ENCODE results near the gene CHDH.
A peak's percentile ranks its signal among the peaks of the same experiment; 100 is the strongest.

The CHDH gene

GRCh38 chr3:53773021-53773436 lies 73.2 kb downstream of the CHDH start:
- Histone ChIP-seq H2BK12ac (ENCODE audit: low read length) (no peak overlapping the region), H3K14ac (ENCODE audit: low read length) (no peak overlapping the region), H3K36me3 (replicated peaks in 1 of 2; ENCODE audit: control insufficient read depth in 2 of 2, insufficient read depth in 2 of 2, low read length in 2 of 2) (no peaks in the 10 kb centered on the region), H3K4me2 (ENCODE audit: insufficient read depth, low read length, poor library complexity, severe bottlenecking) (no peak overlapping the region), H4K8ac (ENCODE audit: low read depth, low read length) (no peak overlapping the region), H2AK5ac (ENCODE audit: low read depth, low read length) (no peak overlapping the region), H2BK5ac (ENCODE audit: low read length) (no peak overlapping the region), H3K9ac (ENCODE audit: low read depth, low read length, poor library complexity) (no peak overlapping the region), H3K4me3 (ENCODE audit: low read length in 2 of 2) (no peak overlapping the region), H2AFZ (ENCODE audit: low read length) (no peak overlapping the region), H3K4me1 (ENCODE audit: control insufficient read depth in 2 of 2, insufficient read depth in 1 of 2, low read depth in 1 of 2, low read length in 2 of 2) (peaks cover 3 to 16% of the 10 kb centered on the region in 2 donors), H2BK120ac (ENCODE audit: low read depth, low read length) (no peak overlapping the region), H3K27ac (replicated peaks; ENCODE audit: low read length) (no peak overlapping the region), H3K9me3 (replicated peaks in 1 of 2; ENCODE audit: control insufficient read depth in 2 of 2, insufficient read depth in 1 of 2, low read depth in 1 of 2, low read length in 2 of 2) (no peaks in the 10 kb centered on the region), H3K4ac (ENCODE audit: low read length) (no peak overlapping the region), H3K27me3 (ENCODE audit: control insufficient read depth in 3 of 3, insufficient read depth in 3 of 3, low read depth in 1 of 3, low read length in 3 of 3) (no peaks in the 10 kb centered on the region), H2BK15ac (ENCODE audit: low read length) (no peak overlapping the region), H3K79me1 (ENCODE audit: low read depth, low read length) (no peaks in the 10 kb centered on the region), H4K91ac (ENCODE audit: low read depth, low read length, poor library complexity) (no peak overlapping the region), H3K23ac (ENCODE audit: low read depth, low read length, poor library complexity) (no peak overlapping the region), H3K18ac (ENCODE audit: low read length) (peak overlapping the region; percentile 30)
- DNase-seq (ENCODE audit: low spot score), result no peak
- WGBS, 2 donors (ENCODE audit: extremely low coverage in 2 of 2, insufficient read length in 2 of 2, insufficient replicate concordance in 1 of 2), result no CpG with 5 or more reads among the region's 5 CpGs

GRCh38 chr3:53772562-53772961 lies 73.7 kb downstream of the CHDH start:
- H3K27ac ChIP-seq (replicated peaks; ENCODE audit: low read length), result no peak overlapping the region
- no peak overlapping the region for H4K91ac ChIP-seq (ENCODE audit: low read depth, low read length, poor library complexity)
- no peak overlapping the region for H3K4me2 ChIP-seq (ENCODE audit: insufficient read depth, low read length, poor library complexity, severe bottlenecking)
- no peak overlapping the region for H3K4ac ChIP-seq (ENCODE audit: low read length)
- no peak overlapping the region for H3K4me3 ChIP-seq (ENCODE audit: low read length in 2 of 2)
- no peak overlapping the region for H3K14ac ChIP-seq (ENCODE audit: low read length)
- no peaks in the 10 kb centered on the region for H3K27me3 ChIP-seq (ENCODE audit: control insufficient read depth in 3 of 3, insufficient read depth in 3 of 3, low read depth in 1 of 3, low read length in 3 of 3)
- no peak overlapping the region for H2AFZ ChIP-seq (ENCODE audit: low read length)
- no peak overlapping the region for H4K8ac ChIP-seq (ENCODE audit: low read depth, low read length)
- no peak overlapping the region for H3K23ac ChIP-seq (ENCODE audit: low read depth, low read length, poor library complexity)
- H3K9ac ChIP-seq (ENCODE audit: low read depth, low read length, poor library complexity), result no peak overlapping the region
- H3K79me1 ChIP-seq (ENCODE audit: low read depth, low read length), result no peaks in the 10 kb centered on the region
- DNase-seq (ENCODE audit: low spot score), result no peak
- H2BK15ac ChIP-seq (ENCODE audit: low read length), result no peak overlapping the region
- no peaks in the 10 kb centered on the region for H3K9me3 ChIP-seq (replicated peaks in 1 of 2; ENCODE audit: control insufficient read depth in 2 of 2, insufficient read depth in 1 of 2, low read depth in 1 of 2, low read length in 2 of 2)
- no peak overlapping the region for H2BK5ac ChIP-seq (ENCODE audit: low read length)
- H3K4me1 ChIP-seq (ENCODE audit: control insufficient read depth in 2 of 2, insufficient read depth in 1 of 2, low read depth in 1 of 2, low read length in 2 of 2), result peaks cover 3 to 16% of the 10 kb centered on the region in 2 donors
- peak overlapping the region; percentile 30 for H3K18ac ChIP-seq (ENCODE audit: low read length)
- H2AK5ac ChIP-seq (ENCODE audit: low read depth, low read length), result no peak overlapping the region
- no CpG with 5 or more reads among the region's 14 CpGs for WGBS, 2 donors (ENCODE audit: extremely low coverage in 2 of 2, insufficient read length in 2 of 2, insufficient replicate concordance in 1 of 2)
- H2BK12ac ChIP-seq (ENCODE audit: low read length), result no peak overlapping the region
- H3K36me3 ChIP-seq (replicated peaks in 1 of 2; ENCODE audit: control insufficient read depth in 2 of 2, insufficient read depth in 2 of 2, low read length in 2 of 2), result no peaks in the 10 kb centered on the region
- no peak overlapping the region for H2BK120ac ChIP-seq (ENCODE audit: low read depth, low read length)

DNA sequence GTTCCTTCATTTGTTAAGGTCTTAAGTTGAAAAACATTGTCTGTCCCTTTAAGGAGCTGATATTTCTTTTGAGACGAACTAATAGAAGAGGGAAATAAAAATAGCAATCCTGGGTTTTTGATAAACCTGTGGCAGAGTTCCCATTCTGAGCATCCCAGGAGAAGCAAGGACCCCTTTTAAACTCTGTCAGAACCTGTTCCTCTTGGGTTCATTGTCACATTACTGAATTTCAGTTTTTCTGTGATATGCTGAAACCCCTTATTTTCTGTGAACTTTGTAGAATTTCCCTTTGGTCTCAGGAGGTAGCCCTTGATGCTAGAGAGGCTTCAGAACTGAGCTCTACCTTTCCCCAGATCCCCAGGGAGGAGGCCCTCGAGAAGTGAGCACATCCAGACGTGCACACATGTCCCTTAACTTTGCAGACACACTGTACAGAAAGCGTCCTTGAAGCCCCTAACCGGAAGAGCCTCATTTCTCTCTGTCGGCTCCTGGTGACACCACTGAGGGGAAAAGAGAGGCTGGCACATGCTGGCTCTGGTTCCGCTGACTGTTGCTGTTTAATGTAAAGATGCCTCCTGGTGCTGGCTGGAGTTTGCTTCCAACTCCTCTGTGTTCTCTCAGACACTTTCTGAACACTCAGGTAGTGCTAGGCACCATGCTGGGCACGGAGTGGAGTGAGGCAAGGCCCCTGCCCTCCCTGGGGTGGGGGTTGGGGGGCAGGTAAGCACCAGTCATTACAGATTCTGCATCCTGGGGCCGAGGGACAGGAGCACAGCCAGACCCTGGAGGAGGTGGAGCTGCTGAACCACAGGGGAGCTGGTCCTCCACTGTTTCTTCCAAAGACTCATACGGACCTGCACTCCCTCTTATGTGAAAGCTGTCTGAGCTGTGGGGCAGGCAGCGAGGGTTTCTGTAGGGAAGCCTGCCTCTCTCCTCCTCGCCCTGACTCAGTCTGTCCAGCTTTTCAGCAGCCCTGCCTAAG lies 77.5 kb downstream of the CHDH start:
- H3K9me3 ChIP-seq (replicated peaks in 1 of 2; ENCODE audit: control insufficient read depth in 2 of 2, insufficient read depth in 1 of 2, low read depth in 1 of 2, low read length in 2 of 2), result no peaks in the 10 kb centered on the region
- no peak overlapping the region for H2BK120ac ChIP-seq (ENCODE audit: low read depth, low read length)
- peaks cover 0 to 12% of the 10 kb centered on the region in 2 donors for H3K4me1 ChIP-seq (ENCODE audit: control insufficient read depth in 2 of 2, insufficient read depth in 1 of 2, low read depth in 1 of 2, low read length in 2 of 2)
- H3K4ac ChIP-seq (ENCODE audit: low read length), result no peak overlapping the region
- no peak overlapping the region for H2AFZ ChIP-seq (ENCODE audit: low read length)
- no peaks in the 10 kb centered on the region for H3K79me1 ChIP-seq (ENCODE audit: low read depth, low read length)
- H3K9ac ChIP-seq (ENCODE audit: low read depth, low read length, poor library complexity), result no peak overlapping the region
- H3K36me3 ChIP-seq (replicated peaks in 1 of 2; ENCODE audit: control insufficient read depth in 2 of 2, insufficient read depth in 2 of 2, low read length in 2 of 2), result no peaks in the 10 kb centered on the region
- H3K23ac ChIP-seq (ENCODE audit: low read depth, low read length, poor library complexity), result no peak overlapping the region
- no peaks in the 10 kb centered on the region for H3K27me3 ChIP-seq (ENCODE audit: control insufficient read depth in 3 of 3, insufficient read depth in 3 of 3, low read depth in 1 of 3, low read length in 3 of 3)
- no peak overlapping the region for H2BK15ac ChIP-seq (ENCODE audit: low read length)
- H3K4me3 ChIP-seq (ENCODE audit: low read length in 2 of 2), result no peak overlapping the region
- H3K14ac ChIP-seq (ENCODE audit: low read length), result no peak overlapping the region
- DNase-seq (ENCODE audit: low spot score), result no peak
- peak overlapping the region; percentile 10 for H2AK5ac ChIP-seq (ENCODE audit: low read depth, low read length)
- no peak overlapping the region for H2BK5ac ChIP-seq (ENCODE audit: low read length)
- H3K4me2 ChIP-seq (ENCODE audit: insufficient read depth, low read length, poor library complexity, severe bottlenecking), result no peak overlapping the region
- no peak overlapping the region for H4K8ac ChIP-seq (ENCODE audit: low read depth, low read length)
- H3K18ac ChIP-seq (ENCODE audit: low read length), result peak overlapping the region; percentile 4
- no peak overlapping the region for H4K91ac ChIP-seq (ENCODE audit: low read depth, low read length, poor library complexity)
- H3K27ac ChIP-seq (replicated peaks; ENCODE audit: low read length), result no peak overlapping the region
- WGBS, 2 donors (ENCODE audit: extremely low coverage in 2 of 2, insufficient read length in 2 of 2, insufficient replicate concordance in 1 of 2), result no CpG with 5 or more reads among the region's 12 CpGs
- no peak overlapping the region for H2BK12ac ChIP-seq (ENCODE audit: low read length)

- Histone ChIP-seq H2BK15ac (ENCODE audit: low read length) (no peak overlapping the region), H3K14ac (ENCODE audit: low read length) (no peak overlapping the region), H3K27me3 (ENCODE audit: control insufficient read depth in 3 of 3, insufficient read depth in 3 of 3, low read depth in 1 of 3, low read length in 3 of 3) (no peaks in the 10 kb centered on the region), H3K79me1 (ENCODE audit: low read depth, low read length) (no peaks in the 10 kb centered on the region), H2BK5ac (ENCODE audit: low read length) (no peak overlapping the region), H2BK120ac (ENCODE audit: low read depth, low read length) (no peak overlapping the region), H3K23ac (ENCODE audit: low read depth, low read length, poor library complexity) (no peak overlapping the region), H3K9ac (ENCODE audit: low read depth, low read length, poor library complexity) (no peak overlapping the region), H3K4ac (ENCODE audit: low read length) (no peak overlapping the region), H3K4me1 (ENCODE audit: control insufficient read depth in 2 of 2, insufficient read depth in 1 of 2, low read depth in 1 of 2, low read length in 2 of 2) (peaks cover 0 to 6% of the 10 kb centered on the region in 2 donors), H4K91ac (ENCODE audit: low read depth, low read length, poor library complexity) (no peak overlapping the region), H2AK5ac (ENCODE audit: low read depth, low read length) (no peak overlapping the region), H3K18ac (ENCODE audit: low read length) (no peak overlapping the region), H3K4me2 (ENCODE audit: insufficient read depth, low read length, poor library complexity, severe bottlenecking) (no peak overlapping the region), H3K36me3 (replicated peaks in 1 of 2; ENCODE audit: control insufficient read depth in 2 of 2, insufficient read depth in 2 of 2, low read length in 2 of 2) (no peaks in the 10 kb centered on the region), H2AFZ (ENCODE audit: low read length) (no peak overlapping the region), H3K4me3 (ENCODE audit: low read length in 2 of 2) (no peak overlapping the region), H4K8ac (ENCODE audit: low read depth, low read length) (no peak overlapping the region), H3K27ac (replicated peaks; ENCODE audit: low read length) (no peak overlapping the region), H2BK12ac (ENCODE audit: low read length) (no peak overlapping the region), H3K9me3 (replicated peaks in 1 of 2; ENCODE audit: control insufficient read depth in 2 of 2, insufficient read depth in 1 of 2, low read depth in 1 of 2, low read length in 2 of 2) (no peaks in the 10 kb centered on the region)
- no peak for DNase-seq (ENCODE audit: low spot score)
- no CpG with 5 or more reads among the region's 7 CpGs for WGBS, 2 donors (ENCODE audit: extremely low coverage in 2 of 2, insufficient read length in 2 of 2, insufficient replicate concordance in 1 of 2)
Observed at GRCh38 chr3:53766706-53767105, 79.5 kb downstream of the CHDH start.
